H9 (cell line): ENCODE results near the gene PDE6H. TPM values are rescaled to one million over a fixed set of nuclear protein-coding genes. Genes with fewer than 3 reads are reported as not detected.

ENCODE experiments used
- DNase-seq: peaks from one replicate; pipeline ENCODE4 v3.0.0-alpha.2; 2017
- H2AFZ ChIP-seq: one replicate; pipeline ENCODE4 v1.6.1; 2013; ENCODE audit warnings: mild to moderate bottlenecking, low read length, control low read depth, moderate library complexity
- H2AK5ac ChIP-seq: 2 replicates; pipeline ENCODE4 v1.6.1; 2013; ENCODE audit warnings: low read length, control low read depth, mixed read lengths; ENCODE audit not compliant: insufficient read length
- H2BK120ac ChIP-seq: one replicate; pipeline ENCODE4 v1.6.1; 2013; ENCODE audit warnings: low read depth, mild to moderate bottlenecking, low read length, control low read depth, inconsistent platforms; ENCODE audit not compliant: poor library complexity, severe bottlenecking
- H2BK12ac ChIP-seq: 2 replicates; pipeline ENCODE4 v1.6.1; 2013; ENCODE audit warnings: low read length, control low read depth, mixed read lengths, low read depth; ENCODE audit not compliant: insufficient read length
- H2BK15ac ChIP-seq: 2 replicates; pipeline ENCODE4 v1.6.1; 2013; ENCODE audit warnings: low read depth, low read length, control low read depth
- H2BK20ac ChIP-seq: one replicate; pipeline ENCODE4 v1.6.1; 2013; ENCODE audit warnings: low read depth, mild to moderate bottlenecking, low read length, control low read depth, inconsistent platforms; ENCODE audit not compliant: poor library complexity, severe bottlenecking
- H2BK5ac ChIP-seq: 2 replicates; pipeline ENCODE4 v1.6.1; 2013; ENCODE audit warnings: low read length, control low read depth, mixed read lengths; ENCODE audit not compliant: insufficient read length
- H3K14ac ChIP-seq: 2 replicates; pipeline ENCODE4 v1.6.1; 2013; ENCODE audit warnings: low read length, control low read depth; ENCODE audit not compliant: insufficient read depth
- H3K18ac ChIP-seq: 2 replicates; pipeline ENCODE4 v1.6.1; 2013; ENCODE audit warnings: low read depth, mild to moderate bottlenecking, mixed read lengths, low read length, control low read depth; ENCODE audit not compliant: insufficient read length
- H3K23ac ChIP-seq: 2 replicates; pipeline ENCODE4 v1.6.1; 2013; ENCODE audit warnings: low read length, control low read depth, mixed read lengths, low read depth; ENCODE audit not compliant: insufficient read length
- H3K23me2 ChIP-seq: 2 replicates; pipeline ENCODE4 v1.6.1; 2013; ENCODE audit warnings: low read depth, mild to moderate bottlenecking, mixed read lengths, low read length, control low read depth; ENCODE audit not compliant: insufficient read length, poor library complexity, severe bottlenecking
- H3K27ac ChIP-seq: 2 replicates; pipeline ENCODE4 v1.5.1; 2013; ENCODE audit warnings: low read length, control low read depth, mixed read lengths, low read depth; ENCODE audit not compliant: insufficient read length
- H3K27me3 ChIP-seq: 2 replicates; pipeline ENCODE4 v1.6.1; 2013; ENCODE audit warnings: low read length, control low read depth, inconsistent platforms; ENCODE audit not compliant: insufficient read depth
- H3K4ac ChIP-seq: 2 replicates; pipeline ENCODE4 v1.6.1; 2013; ENCODE audit warnings: low read depth, mild to moderate bottlenecking, control low read depth, inconsistent platforms, low read length, moderate library complexity
- H3K4me1 ChIP-seq: 2 replicates; pipeline ENCODE4 v1.6.1; 2013; ENCODE audit warnings: low read length, control low read depth, inconsistent platforms; ENCODE audit not compliant: insufficient read depth
- H3K4me2 ChIP-seq: 2 replicates; pipeline ENCODE4 v1.6.1; 2013; ENCODE audit warnings: low read length, control low read depth, mixed read lengths; ENCODE audit not compliant: insufficient read length, insufficient read depth
- H3K56ac ChIP-seq: 2 replicates; pipeline ENCODE4 v1.6.1; 2013; ENCODE audit warnings: low read depth, mild to moderate bottlenecking, mixed read lengths, low read length, control low read depth; ENCODE audit not compliant: insufficient read length
- H3K79me1 ChIP-seq: 2 replicates; pipeline ENCODE4 v1.6.1; 2013; ENCODE audit warnings: low read depth, mild to moderate bottlenecking, moderate library complexity, low read length, control low read depth, inconsistent platforms; ENCODE audit not compliant: insufficient read depth, poor library complexity, severe bottlenecking
- H3K79me2 ChIP-seq: 2 replicates; pipeline ENCODE4 v1.6.1; 2013; ENCODE audit warnings: low read length, control low read depth, inconsistent platforms; ENCODE audit not compliant: insufficient read depth
- H3K9ac ChIP-seq: 2 replicates; pipeline ENCODE4 v1.6.1; 2013; ENCODE audit warnings: low read length, control low read depth, mixed read lengths; ENCODE audit not compliant: insufficient read length; ENCODE audit errors: extremely low read depth
- H3K9me3 ChIP-seq: one replicate; pipeline ENCODE4 v1.6.1; 2013; ENCODE audit warnings: low read depth, low read length, inconsistent platforms; ENCODE audit not compliant: control insufficient read depth
- H3T11ph ChIP-seq: one replicate; pipeline ENCODE4 v1.6.1; 2013; ENCODE audit warnings: mild to moderate bottlenecking, low read length, control low read depth, inconsistent platforms
- H4K20me1 ChIP-seq: one replicate; pipeline ENCODE4 v1.6.1; 2013; ENCODE audit not compliant: control insufficient read depth, insufficient read length, insufficient read depth
- H4K5ac ChIP-seq: 2 replicates; pipeline ENCODE4 v1.6.1; 2013; ENCODE audit warnings: low read depth, mild to moderate bottlenecking, mixed read lengths, low read length, control low read depth; ENCODE audit not compliant: insufficient read length
- H4K8ac ChIP-seq: replicated peaks from 2 replicates; pipeline ENCODE4 v1.6.1; 2013; ENCODE audit warnings: low read length, control low read depth, mixed read lengths, low read depth; ENCODE audit not compliant: insufficient read length
- H4K91ac ChIP-seq: 2 replicates; pipeline ENCODE4 v1.6.1; 2013; ENCODE audit warnings: low read depth, mild to moderate bottlenecking, moderate library complexity, mixed read lengths, low read length, control low read depth; ENCODE audit not compliant: insufficient read length
- H3K27ac Mint-ChIP-seq, 3 experiments: 2 replicates in 2 of 3; 3 replicates in 1 of 3; pipeline ENCODE4 v1.8.0; 2020 to 2021; ENCODE audit warnings: mixed read lengths in 3 of 3, mild to moderate bottlenecking in 1 of 3, moderate library complexity in 1 of 3
- H3K27me3 Mint-ChIP-seq: 2 replicates; pipeline ENCODE4 v1.8.0; 2021; ENCODE audit warnings: low read depth, mild to moderate bottlenecking, moderate library complexity, mixed read lengths
- H3K36me3 Mint-ChIP-seq, 3 experiments: 2 replicates in 2 of 3; 3 replicates in 1 of 3; pipeline ENCODE4 v1.8.0; 2020 to 2021; ENCODE audit warnings: low read depth in 3 of 3, mixed read lengths in 3 of 3; ENCODE audit not compliant: insufficient read depth in 1 of 3
- H3K4me1 Mint-ChIP-seq, 2 experiments: 2 replicates each; pipeline ENCODE4 v1.8.0; 2020; ENCODE audit warnings: mixed read lengths in 2 of 2
- H3K4me3 Mint-ChIP-seq, 2 experiments: 2 replicates in 1 of 2; 3 replicates in 1 of 2; pipeline ENCODE4 v1.8.0; 2020 to 2021; ENCODE audit warnings: mild to moderate bottlenecking in 2 of 2, mixed read lengths in 2 of 2, moderate library complexity in 1 of 2
- H3K9me3 Mint-ChIP-seq, 2 experiments: 2 replicates in 1 of 2; 3 replicates in 1 of 2; pipeline ENCODE4 v1.8.0; 2020; ENCODE audit warnings: mild to moderate bottlenecking in 2 of 2, mixed read lengths in 2 of 2, moderate library complexity in 1 of 2
- WGBS: extraction: QIAGEN DNeasy Blood & Tissue Kit; methylation state at CpG from one replicate; pipeline ENCODE4 v1.1.7; 2013; ENCODE audit warnings: missing lambda C conversion rate, low lambda C conversion rate, mixed read lengths; ENCODE audit not compliant: insufficient read length; ENCODE audit errors: extremely low coverage; 5-methylcytosine and 5-hydroxymethylcytosine counted together
- total RNA-seq: library from RNA; stranded (reverse); gene quantifications from 2 replicates; pipeline ENCODE4 v1.2.1, GENCODE V29; 2021
- TF ChIP-seq, protein P1 (sequence below): fragments of 200-600 bp; sonication (generic); conservative IDR thresholded peaks from 3 replicates; pipeline ENCODE4 v1.8.0; 2021; ENCODE audit warnings: antibody characterized with exemption, mild to moderate bottlenecking

PDE6H gene
- total RNA-seq, 1 experiment from 2014 or later, result not detected

DNA sequence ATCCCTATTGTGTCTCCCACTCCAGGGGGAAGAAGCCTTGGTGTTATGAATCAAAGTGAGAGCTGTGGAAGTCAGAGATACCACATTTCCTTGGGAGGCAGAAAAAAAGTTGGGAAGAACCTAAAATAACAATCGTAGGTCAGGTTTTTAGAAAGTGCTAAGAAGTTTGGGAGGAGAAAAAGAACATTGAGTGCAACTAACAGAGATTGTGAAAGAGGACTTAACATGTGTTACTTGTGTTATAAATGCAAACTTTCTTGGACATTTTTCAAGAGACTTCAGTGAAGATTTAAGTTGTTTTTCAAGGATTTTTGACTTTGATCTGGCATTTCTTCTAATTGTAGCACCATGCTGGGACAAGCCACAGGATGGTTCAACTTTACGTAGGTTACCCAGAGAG, 26.7 kb upstream of the PDE6H start:
- TF ChIP-seq, protein P1, sequence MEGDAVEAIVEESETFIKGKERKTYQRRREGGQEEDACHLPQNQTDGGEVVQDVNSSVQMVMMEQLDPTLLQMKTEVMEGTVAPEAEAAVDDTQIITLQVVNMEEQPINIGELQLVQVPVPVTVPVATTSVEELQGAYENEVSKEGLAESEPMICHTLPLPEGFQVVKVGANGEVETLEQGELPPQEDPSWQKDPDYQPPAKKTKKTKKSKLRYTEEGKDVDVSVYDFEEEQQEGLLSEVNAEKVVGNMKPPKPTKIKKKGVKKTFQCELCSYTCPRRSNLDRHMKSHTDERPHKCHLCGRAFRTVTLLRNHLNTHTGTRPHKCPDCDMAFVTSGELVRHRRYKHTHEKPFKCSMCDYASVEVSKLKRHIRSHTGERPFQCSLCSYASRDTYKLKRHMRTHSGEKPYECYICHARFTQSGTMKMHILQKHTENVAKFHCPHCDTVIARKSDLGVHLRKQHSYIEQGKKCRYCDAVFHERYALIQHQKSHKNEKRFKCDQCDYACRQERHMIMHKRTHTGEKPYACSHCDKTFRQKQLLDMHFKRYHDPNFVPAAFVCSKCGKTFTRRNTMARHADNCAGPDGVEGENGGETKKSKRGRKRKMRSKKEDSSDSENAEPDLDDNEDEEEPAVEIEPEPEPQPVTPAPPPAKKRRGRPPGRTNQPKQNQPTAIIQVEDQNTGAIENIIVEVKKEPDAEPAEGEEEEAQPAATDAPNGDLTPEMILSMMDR, result no peak
- H3K27me3 Mint-ChIP-seq, result no peaks in the 10 kb centered on the region; the same call in 1 of the 2 replicates

More for the DNA sequence above, 26.7 kb upstream of the PDE6H start:
- no peak overlapping the region for H2AK5ac ChIP-seq
- H2BK120ac ChIP-seq, result no peak overlapping the region
- Mint-ChIP-seq H3K27ac (no peak overlapping the region; a peak in 1 of 7 replicates), H3K4me1 (peaks cover 10 to 13% of the 10 kb centered on the region in 2 experiments), H3K36me3 (no peaks in the 10 kb centered on the region), H3K9me3 (no peaks in the 10 kb centered on the region), H3K4me3 (no peak overlapping the region)
- H4K5ac ChIP-seq, result no peak overlapping the region
- no peak overlapping the region for H2BK15ac ChIP-seq
- no peak overlapping the region for H3T11ph ChIP-seq
- no peak overlapping the region for H3K4ac ChIP-seq
- H3K23ac ChIP-seq, result no peak overlapping the region
- H2BK20ac ChIP-seq, result no peak overlapping the region
- no peak overlapping the region for H2BK5ac ChIP-seq
- no peaks in the 10 kb centered on the region for H3K23me2 ChIP-seq
- no peak overlapping the region for H3K9ac ChIP-seq
- H3K79me1 ChIP-seq, result no peaks in the 10 kb centered on the region
- H4K20me1 ChIP-seq, result no peaks in the 10 kb centered on the region
- no peak overlapping the region for H4K8ac ChIP-seq
- H3K4me2 ChIP-seq, result no peak overlapping the region
- H3K56ac ChIP-seq, result no peak overlapping the region
- H3K9me3 ChIP-seq, result no peaks in the 10 kb centered on the region
- WGBS, result no CpG with 5 or more reads among the region's 2 CpGs
- no peak overlapping the region for H2BK12ac ChIP-seq
- no peak overlapping the region for H3K18ac ChIP-seq
- no peak overlapping the region for H4K91ac ChIP-seq
- H2AFZ ChIP-seq, result no peak overlapping the region
- no peaks in the 10 kb centered on the region for H3K79me2 ChIP-seq
- H3K27ac ChIP-seq, result no peak overlapping the region
- H3K14ac ChIP-seq, result no peak overlapping the region
- no peak for DNase-seq
- no peaks in the 10 kb centered on the region for H3K27me3 ChIP-seq
- H3K4me1 ChIP-seq, result peaks cover 6% of the 10 kb centered on the region; the same call in 1 of the 2 replicates
